ENCODE results near the gene NPL.

The NPL gene

DNA sequence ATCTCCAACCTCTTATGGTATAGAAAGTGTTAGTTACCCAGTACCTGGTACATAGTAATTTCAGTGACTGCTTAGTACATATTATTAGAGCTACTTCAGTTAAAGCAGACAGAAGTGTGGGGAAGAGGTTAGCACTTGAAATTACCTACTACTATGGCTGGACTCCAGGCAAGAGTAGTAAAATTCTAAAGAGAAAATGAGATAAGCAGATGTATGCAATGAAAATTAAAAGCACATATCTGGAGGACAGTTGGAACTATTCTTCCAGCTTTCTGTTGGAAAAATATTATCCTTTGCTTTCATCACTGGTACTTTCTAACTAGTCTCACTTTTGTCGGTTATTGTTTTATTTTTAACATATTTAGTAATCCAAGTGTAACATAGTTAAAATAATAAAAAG is 73.3 kb downstream of the NPL start:
- Histone ChIP-seq H3K27ac (ENCODE audit: low read length) (no peak overlapping the region), H3K9me3 (ENCODE audit: insufficient read depth, low read length) (no peaks in the 10 kb centered on the region), H3K9ac (ENCODE audit: low read length) (no peak overlapping the region), H3K27me3 (ENCODE audit: low read depth, low read length) (no peaks in the 10 kb centered on the region), H3K4me3 (ENCODE audit: low read length) (no peak overlapping the region), H3K4me2 (ENCODE audit: low read length) (no peak overlapping the region), H3K4me1 (ENCODE audit: low read length) (no peaks in the 10 kb centered on the region), H3K36me3 (replicated peaks; ENCODE audit: low read depth, low read length) (peaks cover 92% of the 10 kb centered on the region), H3K79me2 (ENCODE audit: low read length) (peaks cover 83% of the 10 kb centered on the region), H2AFZ (ENCODE audit: low read depth, low read length) (no peak overlapping the region), H4K20me1 (ENCODE audit: insufficient read depth, low read length) (peaks cover 22% of the 10 kb centered on the region)
- no peak for TF ChIP-seq EZH2phosphoT487 (IDR thresholded peaks at IDR 0.05; ENCODE audit: low read depth)
- TF ChIP-seq, protein P1, sequence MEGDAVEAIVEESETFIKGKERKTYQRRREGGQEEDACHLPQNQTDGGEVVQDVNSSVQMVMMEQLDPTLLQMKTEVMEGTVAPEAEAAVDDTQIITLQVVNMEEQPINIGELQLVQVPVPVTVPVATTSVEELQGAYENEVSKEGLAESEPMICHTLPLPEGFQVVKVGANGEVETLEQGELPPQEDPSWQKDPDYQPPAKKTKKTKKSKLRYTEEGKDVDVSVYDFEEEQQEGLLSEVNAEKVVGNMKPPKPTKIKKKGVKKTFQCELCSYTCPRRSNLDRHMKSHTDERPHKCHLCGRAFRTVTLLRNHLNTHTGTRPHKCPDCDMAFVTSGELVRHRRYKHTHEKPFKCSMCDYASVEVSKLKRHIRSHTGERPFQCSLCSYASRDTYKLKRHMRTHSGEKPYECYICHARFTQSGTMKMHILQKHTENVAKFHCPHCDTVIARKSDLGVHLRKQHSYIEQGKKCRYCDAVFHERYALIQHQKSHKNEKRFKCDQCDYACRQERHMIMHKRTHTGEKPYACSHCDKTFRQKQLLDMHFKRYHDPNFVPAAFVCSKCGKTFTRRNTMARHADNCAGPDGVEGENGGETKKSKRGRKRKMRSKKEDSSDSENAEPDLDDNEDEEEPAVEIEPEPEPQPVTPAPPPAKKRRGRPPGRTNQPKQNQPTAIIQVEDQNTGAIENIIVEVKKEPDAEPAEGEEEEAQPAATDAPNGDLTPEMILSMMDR (IDR thresholded peaks at IDR 0.05; ENCODE audit: low read depth, low read length) = no peak

DNA sequence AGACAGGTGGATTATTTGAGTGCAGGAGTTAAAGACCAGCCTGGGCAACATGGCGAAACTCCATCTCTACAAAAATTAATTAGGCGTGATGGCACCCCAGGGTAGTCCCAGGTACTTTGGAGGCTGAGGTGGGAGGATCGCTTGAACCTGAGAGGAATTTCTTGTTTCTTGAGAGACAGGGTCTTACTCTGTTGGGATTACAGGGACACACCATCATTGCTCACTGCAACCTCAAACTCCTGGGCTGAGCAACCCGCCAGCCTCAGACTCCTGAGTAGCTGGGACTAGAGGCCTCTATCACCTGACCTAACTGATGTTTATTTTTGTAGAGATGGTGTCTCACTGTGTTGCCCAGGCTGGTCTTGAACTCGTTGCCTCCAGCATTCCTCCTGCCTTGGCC is 74.4 kb downstream of the NPL start:
- Histone ChIP-seq H4K20me1 (ENCODE audit: insufficient read depth, low read length) (peaks cover 25% of the 10 kb centered on the region), H3K4me2 (ENCODE audit: low read length) (no peak overlapping the region), H3K27me3 (ENCODE audit: low read depth, low read length) (no peaks in the 10 kb centered on the region), H3K4me3 (ENCODE audit: low read length) (no peak overlapping the region), H3K4me1 (ENCODE audit: low read length) (no peaks in the 10 kb centered on the region), H2AFZ (ENCODE audit: low read depth, low read length) (no peak overlapping the region), H3K9me3 (ENCODE audit: insufficient read depth, low read length) (no peaks in the 10 kb centered on the region), H3K9ac (ENCODE audit: low read length) (no peak overlapping the region), H3K27ac (ENCODE audit: low read length) (no peak overlapping the region), H3K36me3 (replicated peaks; ENCODE audit: low read depth, low read length) (peaks cover 86% of the 10 kb centered on the region), H3K79me2 (ENCODE audit: low read length) (peaks cover 73% of the 10 kb centered on the region)
- TF ChIP-seq EZH2phosphoT487 (IDR thresholded peaks at IDR 0.05; ENCODE audit: low read depth) = no peak
- TF ChIP-seq, protein P1 (IDR thresholded peaks at IDR 0.05; ENCODE audit: low read depth, low read length) = no peak

DNA sequence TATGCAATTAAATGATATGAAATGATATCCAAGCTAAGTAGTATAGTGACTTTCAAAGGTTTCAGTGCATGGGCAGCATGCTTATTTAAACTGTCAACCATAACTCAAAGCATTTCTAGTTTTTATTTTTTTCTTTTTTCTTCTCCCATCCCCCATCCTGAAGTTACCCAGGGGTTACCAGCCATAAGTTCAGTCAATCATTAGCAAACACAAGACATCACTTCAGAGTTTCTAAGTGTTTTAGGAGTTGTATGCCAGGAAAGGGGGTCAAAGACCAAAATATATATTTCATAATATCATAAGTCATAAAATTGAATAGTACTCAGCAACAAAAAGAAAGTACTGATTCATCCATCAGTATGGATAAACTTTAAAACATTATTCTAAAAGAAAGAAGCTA is 78.3 kb downstream of the NPL start:
- no peak overlapping the region for H2AFZ ChIP-seq (ENCODE audit: low read depth, low read length)
- peaks cover 34% of the 10 kb centered on the region for H4K20me1 ChIP-seq (ENCODE audit: insufficient read depth, low read length)
- peaks cover 57% of the 10 kb centered on the region for H3K79me2 ChIP-seq (ENCODE audit: low read length)
- no peak overlapping the region for H3K4me3 ChIP-seq (ENCODE audit: low read length)
- TF ChIP-seq EZH2phosphoT487 (IDR thresholded peaks at IDR 0.05; ENCODE audit: low read depth) = no peak
- TF ChIP-seq, protein P1 (IDR thresholded peaks at IDR 0.05; ENCODE audit: low read depth, low read length) = no peak
- peaks cover 76% of the 10 kb centered on the region for H3K36me3 ChIP-seq (replicated peaks; ENCODE audit: low read depth, low read length)
- peaks cover 19% of the 10 kb centered on the region for H3K4me1 ChIP-seq (ENCODE audit: low read length)
- no peaks in the 10 kb centered on the region for H3K9me3 ChIP-seq (ENCODE audit: insufficient read depth, low read length)
- H3K9ac ChIP-seq (ENCODE audit: low read length) = no peak overlapping the region
- no peaks in the 10 kb centered on the region for H3K27me3 ChIP-seq (ENCODE audit: low read depth, low read length)
- H3K27ac ChIP-seq (ENCODE audit: low read length) = no peak overlapping the region
- no peak overlapping the region for H3K4me2 ChIP-seq (ENCODE audit: low read length)

DNA sequence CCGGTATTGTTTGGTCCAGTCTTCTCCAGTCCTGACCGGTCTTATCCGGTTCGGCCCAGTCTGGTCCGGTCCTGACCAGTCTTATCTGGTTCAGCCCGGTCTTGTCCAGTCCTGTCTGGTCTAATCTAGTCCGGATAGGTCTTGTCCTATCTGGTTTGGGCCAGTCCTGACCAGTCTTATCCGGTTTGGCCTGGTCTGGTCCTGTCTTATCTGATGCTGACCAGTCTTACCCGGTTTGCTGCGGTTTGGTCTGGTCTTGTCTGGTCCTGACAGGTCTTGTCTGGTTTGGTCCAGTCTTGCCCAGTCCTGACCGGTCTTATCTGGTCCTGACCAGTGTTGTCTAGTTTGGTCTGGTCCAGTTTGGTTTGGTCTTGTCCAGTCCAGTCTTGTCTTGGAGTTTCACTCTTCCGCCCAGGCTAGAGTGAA is 79.7 kb downstream of the NPL start:
- H3K9me3 ChIP-seq (ENCODE audit: insufficient read depth, low read length) = no peaks in the 10 kb centered on the region
- peaks cover 24% of the 10 kb centered on the region for H3K4me1 ChIP-seq (ENCODE audit: low read length)
- H3K36me3 ChIP-seq (replicated peaks; ENCODE audit: low read depth, low read length) = peaks cover 78% of the 10 kb centered on the region
- no peak overlapping the region for H2AFZ ChIP-seq (ENCODE audit: low read depth, low read length)
- peak overlapping the region; percentile 9; the same call in 1 of the 2 replicates for H3K27ac ChIP-seq (ENCODE audit: low read length)
- no peaks in the 10 kb centered on the region for H3K27me3 ChIP-seq (ENCODE audit: low read depth, low read length)
- H3K9ac ChIP-seq (ENCODE audit: low read length) = no peak overlapping the region
- H4K20me1 ChIP-seq (ENCODE audit: insufficient read depth, low read length) = peaks cover 42% of the 10 kb centered on the region
- TF ChIP-seq, protein P1 (IDR thresholded peaks at IDR 0.05; ENCODE audit: low read depth, low read length) = no peak
- TF ChIP-seq EZH2phosphoT487 (IDR thresholded peaks at IDR 0.05; ENCODE audit: low read depth) = no peak
- peaks cover 63% of the 10 kb centered on the region for H3K79me2 ChIP-seq (ENCODE audit: low read length)
- no peak overlapping the region for H3K4me3 ChIP-seq (ENCODE audit: low read length)
- no peak overlapping the region for H3K4me2 ChIP-seq (ENCODE audit: low read length)

All from OCI-LY3 (cell line).